HS-27A (cell line): Measurements from ENCODE around the gene ZNF483.
"Not testable (repeated sequence)": the region's sequence is repeated elsewhere in the genome, so short reads cannot be mapped to it uniquely, and the experiment has no call there.

Experiments
- DNase-seq: peaks from one replicate; pipeline ENCODE4 v3.0.0-alpha.2; 2012; ENCODE audit warnings: low read depth, missing footprints

The ZNF483 gene

DNA sequence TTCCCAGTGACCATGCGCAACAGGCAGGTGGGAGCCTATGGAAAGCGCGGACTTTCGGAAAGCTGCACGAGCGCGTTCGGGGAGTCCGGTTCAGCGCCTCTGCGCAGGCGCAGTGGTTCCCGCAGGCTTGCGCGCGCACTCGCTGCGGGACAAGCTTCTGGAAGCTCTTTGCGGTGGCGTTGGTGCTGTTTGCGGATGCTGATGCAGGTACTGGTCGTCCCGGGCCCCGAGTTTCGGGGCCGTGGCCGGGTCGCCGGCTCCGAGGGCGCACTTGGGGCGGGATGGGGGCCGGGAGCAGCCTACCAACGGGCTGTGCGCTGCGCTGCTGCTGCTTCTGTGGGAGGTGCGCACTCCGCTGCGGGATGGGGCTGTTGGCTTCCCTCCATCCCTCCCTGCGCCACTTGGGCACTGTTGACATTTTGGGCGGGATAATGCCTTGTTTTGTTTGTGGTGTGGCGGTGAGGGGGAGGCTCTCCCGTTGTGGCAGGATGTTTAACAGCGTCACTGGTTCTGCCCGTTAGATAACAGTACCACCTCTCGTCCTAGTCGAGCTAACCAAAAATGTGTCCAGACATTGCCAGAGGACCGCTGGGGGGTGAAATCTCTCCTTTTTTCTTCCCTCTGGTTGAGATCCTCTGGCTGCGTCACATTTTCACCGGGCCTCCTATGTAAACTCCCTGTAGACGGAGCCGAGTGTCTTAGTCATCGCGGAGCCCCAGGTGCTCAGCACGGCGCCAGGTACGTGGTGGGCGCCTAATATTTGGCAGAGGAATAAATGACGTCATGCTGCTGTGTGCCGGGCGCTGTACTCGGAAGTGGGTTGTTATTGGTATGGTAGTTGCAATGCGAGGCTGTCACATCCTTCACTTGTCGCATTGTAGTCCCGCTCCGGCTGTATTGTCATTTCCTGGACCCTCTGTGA is at the start of gene ZNF483:
ZNF483 (plus strand) TSS at position 124 of the 922 bp plus-strand sequence. CDS start 2,217 bp downstream, outside the sequence.
- no peak for DNase-seq

DNA sequence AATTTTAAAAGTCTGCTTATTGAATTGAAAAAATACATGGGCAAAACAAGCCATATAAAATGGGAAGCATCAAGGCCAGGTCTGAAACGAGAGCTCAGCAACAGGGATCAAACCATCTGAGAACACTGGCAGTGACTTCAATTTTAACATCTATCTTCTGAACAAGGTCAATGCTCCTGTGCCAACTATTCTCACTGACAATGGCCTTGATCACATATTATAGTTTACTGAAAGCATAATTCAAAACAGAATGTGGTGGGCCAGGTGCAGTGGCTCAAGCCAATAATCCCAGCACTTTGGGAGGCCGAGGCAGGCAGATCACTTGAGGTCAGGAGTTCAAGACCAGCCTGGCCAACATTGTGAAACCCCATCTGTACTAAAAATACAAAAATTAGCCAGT is 49.8 kb upstream of the ZNF483 start:
- no peak for DNase-seq

DNA sequence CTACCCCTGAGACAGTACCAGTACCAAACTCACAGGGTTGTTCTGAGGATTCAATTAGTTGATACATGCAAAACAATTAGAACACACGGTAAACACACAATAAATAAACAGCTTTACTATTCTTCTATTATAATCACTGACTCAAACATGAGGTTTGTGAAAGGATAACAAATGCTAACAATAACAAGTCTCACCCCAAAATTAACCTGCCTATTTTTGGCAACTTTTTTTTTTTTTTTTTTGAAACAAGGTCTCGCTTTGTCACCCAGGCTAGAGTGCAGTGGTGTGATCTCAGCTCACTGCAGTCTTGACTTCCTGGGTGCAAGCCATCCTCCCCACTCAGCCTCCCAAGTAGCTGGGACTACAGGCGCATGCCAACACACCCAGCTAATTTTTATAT is 47.3 kb upstream of the ZNF483 start:
- DNase-seq = no peak

GRCh38 chr9:111481885-111482636 is 42.9 kb upstream of the ZNF483 start:
- DNase-seq = no peak

GRCh38 chr9:111482694-111483438 is 42.1 kb upstream of the ZNF483 start:
- DNase-seq = no peak

DNA sequence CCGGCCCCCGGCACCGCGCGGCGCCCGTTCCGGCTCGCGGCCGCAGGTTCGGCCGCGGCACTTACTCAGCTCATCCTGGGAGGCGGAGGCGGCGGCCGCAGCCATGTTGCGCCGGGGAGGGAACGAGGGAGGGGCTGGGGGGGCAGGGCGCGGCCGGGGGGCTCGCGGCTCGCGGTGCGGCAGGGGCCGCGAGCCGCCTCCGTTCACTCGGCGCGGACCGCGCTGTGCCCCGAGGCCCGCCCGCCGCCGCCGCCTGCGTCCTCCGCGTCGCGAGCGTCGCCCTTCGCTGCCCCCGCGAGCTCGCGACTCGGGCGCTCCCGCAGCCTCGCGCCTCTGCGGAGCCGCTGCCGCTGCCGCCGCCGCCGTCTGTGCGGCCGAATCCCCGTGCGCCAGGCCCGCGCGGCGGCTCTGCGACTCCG is 41.5 kb upstream of the ZNF483 start:
- DNase-seq = no peak

GRCh38 chr9:111483858-111484571 is 41.0 kb upstream of the ZNF483 start, which contains the start of gene ECPAS:
TSS of gene ECPAS (minus strand) at chr9:111484383. CDS start at chr9:111472918, 11,465 bp downstream.
- no peak for DNase-seq

- no peak for DNase-seq
These were observed 40.4 kb upstream of the ZNF483 start for GRCh38 chr9:111484572-111484894.

DNA sequence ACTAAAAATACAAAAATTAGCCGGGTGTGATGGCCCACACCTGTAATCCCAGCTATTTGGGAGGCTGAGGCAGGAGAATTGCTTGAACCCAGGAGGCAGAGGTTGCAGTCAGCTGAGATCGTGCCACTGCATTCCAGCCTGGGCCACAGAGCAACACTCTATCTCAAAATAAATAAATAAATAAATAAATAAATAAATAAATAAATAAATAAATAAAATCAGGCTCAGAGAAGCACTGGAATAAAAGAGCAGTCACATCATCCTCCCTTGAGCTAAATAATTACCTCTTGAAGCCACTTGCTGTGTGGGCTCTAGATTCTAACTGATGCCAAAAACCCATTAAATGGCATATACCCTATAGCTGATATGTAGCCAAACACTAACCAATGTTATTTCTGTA is 27.8 kb upstream of the ZNF483 start:
- DNase-seq = not testable (repeated sequence)

- DNase-seq = no peak
These were observed 23.9 kb upstream of the ZNF483 start for GRCh38 chr9:111501005-111501562.

DNA sequence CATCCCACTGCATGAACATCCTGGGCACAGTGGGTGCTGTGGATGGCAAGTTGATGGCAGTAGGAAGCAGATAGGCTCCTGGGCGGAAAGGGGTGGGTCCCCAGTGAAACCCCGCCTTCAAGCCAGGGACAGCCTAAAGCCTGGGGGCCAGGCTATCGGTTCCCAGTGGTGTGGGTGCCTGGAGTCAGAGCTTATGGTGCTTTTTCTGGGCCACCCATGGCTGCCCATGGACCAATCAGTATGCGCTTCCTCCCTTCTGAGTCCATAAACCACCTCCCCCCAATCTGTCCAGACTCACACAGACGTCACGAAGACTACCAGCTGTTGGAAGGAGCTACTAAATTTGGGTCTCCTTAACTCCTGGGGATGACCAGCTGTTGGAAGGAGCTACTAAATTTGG is 23.3 kb upstream of the ZNF483 start:
- no peak for DNase-seq

GRCh38 chr9:111502506-111502905 is 22.5 kb upstream of the ZNF483 start:
- DNase-seq = no peak

DNA sequence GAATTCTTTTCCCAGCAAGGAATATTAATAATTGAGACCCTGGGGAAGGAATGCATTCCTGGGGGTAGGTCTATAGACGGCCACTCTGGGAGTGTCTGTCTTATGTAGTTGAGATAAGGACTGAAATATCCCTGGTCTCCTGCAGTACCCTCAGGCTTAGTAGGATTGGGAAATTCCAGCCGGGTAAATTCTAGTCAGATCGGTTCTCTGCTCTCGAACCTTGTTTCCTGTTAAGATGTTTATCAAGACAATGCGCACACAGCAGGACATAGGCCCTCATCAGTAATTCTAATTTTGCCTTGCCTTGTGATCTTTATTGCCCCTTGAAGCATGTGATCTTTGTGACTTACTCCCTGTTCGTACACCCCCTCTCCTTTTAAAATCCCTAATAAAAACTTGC is 13.4 kb upstream of the ZNF483 start:
- DNase-seq = not testable (repeated sequence)

GRCh38 chr9:111514967-111515366 is 10.0 kb upstream of the ZNF483 start:
- no peak for DNase-seq

- DNase-seq = no peak
These were observed 8.9 kb upstream of the ZNF483 start for GRCh38 chr9:111516061-111516465.

DNA sequence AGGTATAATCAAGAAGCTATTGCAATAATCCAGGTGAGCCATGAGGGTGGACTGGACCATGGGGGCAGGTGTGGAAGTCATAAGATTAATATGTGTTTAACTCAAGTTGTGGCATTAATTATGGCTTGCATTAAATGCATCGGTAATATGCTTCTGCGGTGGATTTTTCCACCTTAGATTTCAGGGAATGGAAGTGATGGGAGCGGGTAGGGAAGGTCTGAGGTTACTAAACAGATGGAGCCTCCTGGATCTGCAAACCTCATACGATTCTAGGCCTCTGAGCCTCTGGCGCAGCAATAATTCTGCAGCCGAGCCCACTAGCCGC is 286 bp upstream of the ZNF483 start:
- no peak for DNase-seq

DNA sequence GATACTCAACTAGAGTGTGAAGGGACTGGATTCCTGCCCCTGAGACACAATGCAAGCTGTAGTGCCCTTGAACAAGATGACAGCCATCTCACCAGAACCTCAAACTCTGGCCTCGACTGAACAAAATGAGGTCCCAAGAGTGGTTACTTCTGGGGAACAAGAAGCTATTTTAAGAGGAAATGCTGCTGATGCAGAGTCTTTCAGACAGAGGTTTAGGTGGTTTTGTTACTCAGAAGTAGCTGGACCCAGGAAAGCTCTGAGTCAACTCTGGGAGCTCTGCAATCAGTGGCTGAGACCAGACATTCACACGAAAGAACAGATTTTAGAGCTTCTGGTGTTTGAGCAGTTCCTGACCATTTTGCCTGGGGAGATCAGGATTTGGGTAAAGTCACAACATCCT is 2.4 kb downstream of the ZNF483 start:
- DNase-seq = no peak

DNA sequence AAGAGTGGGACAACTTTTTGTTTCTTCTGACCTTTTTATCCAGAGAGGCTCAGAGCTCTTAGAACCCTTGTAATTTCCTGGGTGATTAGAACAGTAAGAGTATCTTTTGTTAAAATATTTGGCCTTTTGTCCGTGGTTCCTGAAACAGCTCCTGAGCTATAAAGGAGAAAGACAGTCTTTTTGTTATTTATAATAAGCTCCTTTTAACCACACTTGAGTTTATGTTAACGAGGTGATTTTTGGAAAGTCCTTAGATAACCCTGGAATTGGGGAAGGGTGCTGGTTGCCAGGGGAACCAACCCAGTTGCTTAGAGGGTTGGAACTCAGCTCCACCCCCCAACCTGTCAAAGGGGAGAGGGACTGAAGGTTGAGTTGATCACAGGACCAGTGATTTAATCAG is 4.8 kb downstream of the ZNF483 start:
- DNase-seq = no peak

- no peak for DNase-seq
These were observed 6.7 kb downstream of the ZNF483 start for GRCh38 chr9:111531716-111532115.

DNA sequence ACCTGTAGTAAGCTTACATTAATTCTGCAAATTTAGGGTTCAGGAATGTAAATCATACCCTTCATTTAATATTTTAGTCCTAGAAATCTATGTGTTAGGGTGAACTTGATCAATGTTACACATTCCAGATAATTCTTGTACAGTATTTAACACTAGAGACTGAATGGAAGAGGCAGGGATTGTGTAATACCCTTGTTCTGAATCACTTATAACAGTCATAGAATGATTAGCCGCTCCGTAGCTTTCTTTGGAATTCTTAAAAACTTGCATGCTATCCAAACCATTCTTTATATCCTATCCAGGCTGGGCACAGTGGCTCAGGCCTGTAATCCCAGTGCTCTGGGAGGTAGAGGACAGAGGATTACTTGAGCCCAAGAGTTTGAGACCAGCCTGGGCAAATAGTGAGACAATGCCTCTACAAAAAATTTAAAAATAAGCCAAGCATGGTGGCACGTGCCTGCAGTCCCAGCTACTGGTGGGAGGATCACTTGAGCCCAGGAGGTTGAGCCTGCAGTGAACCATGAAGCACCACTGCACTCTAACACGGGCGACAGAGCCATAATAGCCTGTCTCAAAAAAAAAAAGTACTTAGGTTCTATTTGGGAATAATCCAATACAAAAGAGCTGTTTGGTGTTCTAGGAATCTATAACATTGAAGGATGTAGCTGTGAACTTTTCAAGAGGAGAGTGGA is 8.3 kb downstream of the ZNF483 start:
- no peak for DNase-seq
